ENCODE measurements around the gene HSPG2.
A peak's percentile ranks its signal among the peaks of the same experiment; 100 is the strongest.
"Not testable (repeated sequence)": the region's sequence is repeated elsewhere in the genome, so short reads cannot be mapped to it uniquely, and the experiment has no call there.

HSPG2 gene

GRCh38 chr1:21955501-21956281 lies 18.6 kb upstream of the HSPG2 start:
- no peak for DNase-seq

- DNase-seq, result no peak
Measured at GRCh38 chr1:21955058-21955457, 17.9 kb upstream of the HSPG2 start.

- no peak for DNase-seq
Measured at GRCh38 chr1:21952786-21953520, 15.8 kb upstream of the HSPG2 start.

GRCh38 chr1:21951226-21951870 lies 14.2 kb upstream of the HSPG2 start:
- DNase-seq, result no peak

GRCh38 chr1:21950734-21951133 lies 13.6 kb upstream of the HSPG2 start:
- DNase-seq, result no peak

- DNase-seq, result no peak
Measured at GRCh38 chr1:21946836-21947587, 9.9 kb upstream of the HSPG2 start.

GRCh38 chr1:21944733-21945073 lies 7.6 kb upstream of the HSPG2 start:
- DNase-seq, result no peak

- not testable (repeated sequence) for DNase-seq
Measured at GRCh38 chr1:21942959-21943640, 6.0 kb upstream of the HSPG2 start.

- DNase-seq, result no peak
Measured at GRCh38 chr1:21942464-21942863, 5.4 kb upstream of the HSPG2 start.

- DNase-seq, result no peak
Measured at GRCh38 chr1:21941370-21941769, 4.3 kb upstream of the HSPG2 start.

- DNase-seq, result no peak
Measured at GRCh38 chr1:21940492-21940891, 3.4 kb upstream of the HSPG2 start.

- DNase-seq, result no peak
Measured at GRCh38 chr1:21939650-21940374, 2.7 kb upstream of the HSPG2 start.

GRCh38 chr1:21938732-21939538 lies 1.8 kb upstream of the HSPG2 start:
- no peak for DNase-seq

GRCh38 chr1:21937372-21938121 lies 437 bp upstream of the HSPG2 start:
- DNase-seq, result peak; percentile 60

GRCh38 chr1:21936366-21937031 lies 611 bp downstream of the HSPG2 start:
- DNase-seq, result no peak

- DNase-seq, result no peak
Measured at GRCh38 chr1:21935891-21936365, 1.2 kb downstream of the HSPG2 start.

- DNase-seq, result no peak
Measured at GRCh38 chr1:21935393-21935804, 1.7 kb downstream of the HSPG2 start.

- no peak for DNase-seq
Measured at GRCh38 chr1:21933397-21934248, 3.5 kb downstream of the HSPG2 start.

- no peak for DNase-seq
Measured at GRCh38 chr1:21932127-21932526, 5.0 kb downstream of the HSPG2 start.

Data from activated effector memory CD4-positive, alpha-beta T cell treated with Interleukin-2 at 50 U/mL for 16 hours (primary cell).